Liver (tissue), 9 donors: ENCODE data around the gene TUBGCP2. TPM values are rescaled to one million over a fixed set of nuclear protein-coding genes. Genes with fewer than 3 reads are reported as not detected.

Experiments used
- DNase-seq: peaks from one replicate; pipeline ENCODE4 v3.0.0-alpha.2; 2017; ENCODE audit warnings: low spot score
- H3K27ac ChIP-seq, 2 donors: one replicate each; pipeline ENCODE4 v1.7.0; 2013; ENCODE audit warnings: inconsistent platforms in 2 of 2, low read length in 2 of 2, control low read depth in 1 of 2, low read depth in 1 of 2, mild to moderate bottlenecking in 1 of 2
- H3K27me3 ChIP-seq, 4 donors: one replicate each; pipeline versions ENCODE4 v1.6.1 to v1.7.0; 2013; ENCODE audit warnings: low read length in 3 of 4, inconsistent platforms in 1 of 4, mild to moderate bottlenecking in 1 of 4, moderate library complexity in 1 of 4; ENCODE audit not compliant: control insufficient read depth in 4 of 4, insufficient read depth in 4 of 4
- H3K36me3 ChIP-seq, 4 donors: one replicate each; pipeline versions ENCODE4 v1.6.1 to v1.7.0; 2013; ENCODE audit warnings: low read length in 3 of 4, mild to moderate bottlenecking in 3 of 4, low read depth in 1 of 4, moderate library complexity in 1 of 4; ENCODE audit not compliant: control insufficient read depth in 4 of 4, insufficient read depth in 3 of 4
- H3K4me1 ChIP-seq, 4 donors: one replicate each; pipeline versions ENCODE4 v1.6.1 to v1.7.0; 2013; ENCODE audit warnings: low read length in 3 of 4, mild to moderate bottlenecking in 3 of 4, moderate library complexity in 1 of 4; ENCODE audit not compliant: control insufficient read depth in 4 of 4, insufficient read depth in 4 of 4
- H3K4me3 ChIP-seq, 3 donors: one replicate each; pipeline versions ENCODE4 v1.6.1 to v1.7.0; 2013; ENCODE audit warnings: low read length in 3 of 3, control low read depth in 1 of 3, low read depth in 1 of 3, mild to moderate bottlenecking in 1 of 3
- H3K9ac ChIP-seq, 2 donors: one replicate each; pipeline ENCODE4 v1.7.0; 2013; ENCODE audit warnings: low read length in 2 of 2, mild to moderate bottlenecking in 2 of 2, moderate library complexity in 2 of 2, control low read depth in 1 of 2, low read depth in 1 of 2
- H3K9me3 ChIP-seq, 4 donors: one replicate each; pipeline versions ENCODE4 v1.6.1 to v1.7.0; 2013; ENCODE audit warnings: low read length in 3 of 4; ENCODE audit not compliant: control insufficient read depth in 4 of 4
- EGR1 ChIP-seq, 2 donors: IDR thresholded peaks; 2 replicates each; pipeline ENCODE4 v1.6.1; 2016 to 2018; ENCODE audit warnings: antibody characterized with exemption in 2 of 2, low read depth in 2 of 2
- FOXA2 ChIP-seq: IDR thresholded peaks from 2 replicates; pipeline ENCODE4 v1.6.1; 2016; ENCODE audit warnings: antibody characterized with exemption
- GABPA ChIP-seq, 2 donors: IDR thresholded peaks in 1 of 2; conservative IDR thresholded peaks in 1 of 2; 2 replicates each; pipeline ENCODE4 v1.6.1; 2016; ENCODE audit warnings: antibody characterized with exemption in 2 of 2, mild to moderate bottlenecking in 1 of 2, moderate library complexity in 1 of 2
- HNF4A ChIP-seq, 2 donors: conservative IDR thresholded peaks; 2 replicates each; pipeline ENCODE4 v1.6.1; 2016; ENCODE audit warnings: antibody characterized with exemption in 2 of 2, mild to moderate bottlenecking in 2 of 2
- HNF4G ChIP-seq: IDR thresholded peaks from 2 replicates; pipeline ENCODE4 v1.6.1; 2016; ENCODE audit warnings: antibody characterized with exemption
- NR2F2 ChIP-seq: IDR thresholded peaks from 2 replicates; pipeline ENCODE4 v1.6.1; 2016; ENCODE audit warnings: antibody characterized with exemption
- RAD21 ChIP-seq, 2 donors: IDR thresholded peaks; 2 replicates each; pipeline ENCODE4 v1.6.1; 2016; ENCODE audit warnings: antibody characterized with exemption in 2 of 2, mild to moderate bottlenecking in 2 of 2
- RXRA ChIP-seq, 2 donors: IDR thresholded peaks; 2 replicates each; pipeline ENCODE4 v1.6.1; 2017 to 2018; ENCODE audit warnings: antibody characterized with exemption in 2 of 2, mild to moderate bottlenecking in 1 of 2
- SP1 ChIP-seq: IDR thresholded peaks from 2 replicates; pipeline ENCODE4 v1.6.1; 2018; ENCODE audit warnings: antibody characterized with exemption, mild to moderate bottlenecking
- TAF1 ChIP-seq: conservative IDR thresholded peaks from 2 replicates; pipeline ENCODE4 v1.6.1; 2016; ENCODE audit warnings: antibody characterized with exemption, mild to moderate bottlenecking
- YY1 ChIP-seq: IDR thresholded peaks from 2 replicates; pipeline ENCODE4 v1.6.1; 2016; ENCODE audit warnings: antibody characterized with exemption, mild to moderate bottlenecking
- WGBS: extraction: QIAGEN DNeasy Blood & Tissue Kit; methylation state at CpG from one replicate; pipeline ENCODE4 v1.1.7; 2013; 5-methylcytosine and 5-hydroxymethylcytosine counted together
- polyA plus RNA-seq, 2 donors: library from polyadenylated mRNA; stranded (reverse) in 1 of 2; unstranded in 1 of 2; fragments of 200-250 nt in 1 of 2; fragments of >200 nt in 1 of 2; fragmentation: Nextera tagmentation in 1 of 2; extraction: Ambion mirVana in 1 of 2; gene quantifications; one replicate each; pipeline versions ENCODE4 v1.2.1 to v1.2.3, GENCODE V29; 2013 to 2015
- total RNA-seq, 2 donors: library from RNA; depleted of rRNA; stranded (reverse); fragments of >200 nt; gene quantifications; one replicate each; pipeline ENCODE4 v1.2.3, GENCODE V29; 2014
- TF ChIP-seq, protein P1 (sequence below): IDR thresholded peaks from 2 replicates; pipeline ENCODE4 v1.6.1; 2016; ENCODE audit warnings: antibody characterized with exemption
- TF ChIP-seq, protein P2 (sequence below): IDR thresholded peaks from 2 replicates; pipeline ENCODE4 v1.6.1; 2016; ENCODE audit warnings: antibody characterized with exemption, mild to moderate bottlenecking
- TF ChIP-seq, protein P3 (sequence below): fragments of 150-350 bp; IDR thresholded peaks from 2 replicates; pipeline ENCODE4 v1.5.1; 2017; ENCODE audit warnings: improper control_type of control experiment, low read depth, low read length; ENCODE audit not compliant: missing input control
- TF ChIP-seq, protein P4 (sequence below): IDR thresholded peaks from 2 replicates; pipeline ENCODE4 v1.6.1; 2016; ENCODE audit warnings: antibody characterized with exemption
- TF ChIP-seq, protein P5 (sequence below): IDR thresholded peaks from 2 replicates; pipeline ENCODE4 v1.6.1; 2016; ENCODE audit warnings: antibody characterized with exemption
- donor health status: healthy.
- donor health status: healthy.
- donor health status: healthy.
- donor health status: healthy.
- donor health status: healthy.

Gene TUBGCP2
- total and polyA plus RNA-seq, 4 donors = 18.8 to 32.4 (median 27.6) TPM

DNA sequence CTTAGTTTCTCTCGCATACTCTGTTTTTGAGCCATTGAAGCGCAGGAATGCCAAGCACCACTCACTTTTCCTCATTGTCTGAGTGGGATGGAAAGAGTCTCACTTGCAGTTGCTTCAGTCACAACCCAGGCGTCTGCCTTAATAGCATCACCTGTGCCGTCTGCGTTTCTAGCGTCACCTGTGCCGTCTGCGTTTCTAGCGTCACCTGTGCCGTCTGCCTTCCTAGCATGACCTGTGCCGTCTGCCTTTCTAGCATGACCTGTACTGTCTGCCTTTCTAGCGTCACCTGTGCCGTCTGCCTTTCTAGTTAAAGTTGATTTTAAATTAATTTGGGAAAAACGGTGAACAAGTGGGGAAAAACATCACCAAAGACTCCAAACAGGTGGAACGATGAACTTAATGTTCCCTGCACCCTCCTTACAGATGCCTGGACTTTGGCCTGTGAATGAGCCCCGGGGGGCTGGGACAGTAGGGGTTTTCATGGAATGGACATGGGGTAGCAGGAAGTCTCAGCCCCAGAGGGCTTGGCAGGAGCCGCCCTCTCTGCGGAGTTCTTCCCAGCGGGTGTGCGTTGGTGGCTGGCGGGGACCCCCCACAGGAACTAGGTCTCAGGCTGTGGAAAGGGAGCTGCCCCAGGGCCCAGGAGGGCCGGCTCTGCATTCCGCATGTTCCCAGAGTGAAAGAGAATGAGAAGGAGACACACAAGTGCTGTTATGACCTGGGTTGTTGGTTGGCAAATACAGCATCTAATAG lies 3.5 kb upstream of the TUBGCP2 start:
- peaks cover 2 to 27% (median 21%) of the 10 kb centered on the region in 4 donors for H3K4me1 ChIP-seq
- no peak for DNase-seq
- WGBS = 96% methylated on average over 23 of the region's 23 CpGs

DNA sequence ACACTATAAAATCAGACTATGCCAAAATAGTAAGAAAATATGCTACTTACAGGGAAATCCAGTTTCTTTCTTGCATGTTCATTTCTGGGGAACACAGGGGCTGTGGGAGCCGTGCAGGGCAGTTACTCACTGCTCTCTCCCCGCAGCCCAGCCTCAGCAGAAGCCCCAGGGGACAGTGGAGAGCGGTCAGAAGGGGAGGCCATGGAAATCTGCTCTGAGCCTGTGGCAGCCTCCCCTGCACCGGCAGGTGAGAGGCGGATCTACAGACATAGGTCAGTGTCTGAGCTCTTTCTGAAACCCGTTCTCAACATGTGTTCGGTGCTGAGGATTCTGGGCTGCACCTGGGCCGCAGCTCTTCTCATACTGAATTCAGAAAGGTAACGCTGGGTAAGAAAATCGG lies 2.9 kb upstream of the TUBGCP2 start:
- Histone ChIP-seq H3K4me1 (peaks cover 2 to 32% (median 27%) of the 10 kb centered on the region in 4 donors), H3K9me3 (no peaks in the 10 kb centered on the region), H3K36me3 (peaks cover 0 to 21% (median 10%) of the 10 kb centered on the region in 4 donors), H3K27me3 (no peaks in the 10 kb centered on the region), H3K27ac (no peak overlapping the region), H3K9ac (no peak overlapping the region), H3K4me3 (no peak overlapping the region)
- no peak for DNase-seq
- WGBS = 95% methylated on average over 10 of the region's 10 CpGs
- TF ChIP-seq TAF1 = no peak
- TF ChIP-seq HNF4A (conservative IDR thresholded peaks at IDR 0.05) = no peak
- TF ChIP-seq YY1 = no peak
- no peak for TF ChIP-seq SP1
- TF ChIP-seq GABPA (IDR thresholded peaks at IDR 0.05 in 1 of 2, conservative IDR thresholded peaks at IDR 0.05 in 1 of 2) = no peak
- TF ChIP-seq, protein P1, sequence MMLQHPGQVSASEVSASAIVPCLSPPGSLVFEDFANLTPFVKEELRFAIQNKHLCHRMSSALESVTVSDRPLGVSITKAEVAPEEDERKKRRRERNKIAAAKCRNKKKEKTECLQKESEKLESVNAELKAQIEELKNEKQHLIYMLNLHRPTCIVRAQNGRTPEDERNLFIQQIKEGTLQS = no peak
- TF ChIP-seq HNF4G = no peak
- no peak for TF ChIP-seq FOXA2
- no peak for TF ChIP-seq NR2F2
- no peak for TF ChIP-seq RXRA (IDR thresholded peaks at IDR 0.05)
- TF ChIP-seq, protein P2, sequence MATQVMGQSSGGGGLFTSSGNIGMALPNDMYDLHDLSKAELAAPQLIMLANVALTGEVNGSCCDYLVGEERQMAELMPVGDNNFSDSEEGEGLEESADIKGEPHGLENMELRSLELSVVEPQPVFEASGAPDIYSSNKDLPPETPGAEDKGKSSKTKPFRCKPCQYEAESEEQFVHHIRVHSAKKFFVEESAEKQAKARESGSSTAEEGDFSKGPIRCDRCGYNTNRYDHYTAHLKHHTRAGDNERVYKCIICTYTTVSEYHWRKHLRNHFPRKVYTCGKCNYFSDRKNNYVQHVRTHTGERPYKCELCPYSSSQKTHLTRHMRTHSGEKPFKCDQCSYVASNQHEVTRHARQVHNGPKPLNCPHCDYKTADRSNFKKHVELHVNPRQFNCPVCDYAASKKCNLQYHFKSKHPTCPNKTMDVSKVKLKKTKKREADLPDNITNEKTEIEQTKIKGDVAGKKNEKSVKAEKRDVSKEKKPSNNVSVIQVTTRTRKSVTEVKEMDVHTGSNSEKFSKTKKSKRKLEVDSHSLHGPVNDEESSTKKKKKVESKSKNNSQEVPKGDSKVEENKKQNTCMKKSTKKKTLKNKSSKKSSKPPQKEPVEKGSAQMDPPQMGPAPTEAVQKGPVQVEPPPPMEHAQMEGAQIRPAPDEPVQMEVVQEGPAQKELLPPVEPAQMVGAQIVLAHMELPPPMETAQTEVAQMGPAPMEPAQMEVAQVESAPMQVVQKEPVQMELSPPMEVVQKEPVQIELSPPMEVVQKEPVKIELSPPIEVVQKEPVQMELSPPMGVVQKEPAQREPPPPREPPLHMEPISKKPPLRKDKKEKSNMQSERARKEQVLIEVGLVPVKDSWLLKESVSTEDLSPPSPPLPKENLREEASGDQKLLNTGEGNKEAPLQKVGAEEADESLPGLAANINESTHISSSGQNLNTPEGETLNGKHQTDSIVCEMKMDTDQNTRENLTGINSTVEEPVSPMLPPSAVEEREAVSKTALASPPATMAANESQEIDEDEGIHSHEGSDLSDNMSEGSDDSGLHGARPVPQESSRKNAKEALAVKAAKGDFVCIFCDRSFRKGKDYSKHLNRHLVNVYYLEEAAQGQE = no peak
- TF ChIP-seq, protein P3, sequence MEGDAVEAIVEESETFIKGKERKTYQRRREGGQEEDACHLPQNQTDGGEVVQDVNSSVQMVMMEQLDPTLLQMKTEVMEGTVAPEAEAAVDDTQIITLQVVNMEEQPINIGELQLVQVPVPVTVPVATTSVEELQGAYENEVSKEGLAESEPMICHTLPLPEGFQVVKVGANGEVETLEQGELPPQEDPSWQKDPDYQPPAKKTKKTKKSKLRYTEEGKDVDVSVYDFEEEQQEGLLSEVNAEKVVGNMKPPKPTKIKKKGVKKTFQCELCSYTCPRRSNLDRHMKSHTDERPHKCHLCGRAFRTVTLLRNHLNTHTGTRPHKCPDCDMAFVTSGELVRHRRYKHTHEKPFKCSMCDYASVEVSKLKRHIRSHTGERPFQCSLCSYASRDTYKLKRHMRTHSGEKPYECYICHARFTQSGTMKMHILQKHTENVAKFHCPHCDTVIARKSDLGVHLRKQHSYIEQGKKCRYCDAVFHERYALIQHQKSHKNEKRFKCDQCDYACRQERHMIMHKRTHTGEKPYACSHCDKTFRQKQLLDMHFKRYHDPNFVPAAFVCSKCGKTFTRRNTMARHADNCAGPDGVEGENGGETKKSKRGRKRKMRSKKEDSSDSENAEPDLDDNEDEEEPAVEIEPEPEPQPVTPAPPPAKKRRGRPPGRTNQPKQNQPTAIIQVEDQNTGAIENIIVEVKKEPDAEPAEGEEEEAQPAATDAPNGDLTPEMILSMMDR = no peak
- no peak for TF ChIP-seq EGR1 (IDR thresholded peaks at IDR 0.05; ENCODE audit: low read depth in 2 of 2)
- TF ChIP-seq RAD21 (IDR thresholded peaks at IDR 0.05) = no peak

More for the DNA sequence above, 3.5 kb upstream of the TUBGCP2 start:
- Histone ChIP-seq H3K9ac (no peak overlapping the region), H3K27me3 (no peaks in the 10 kb centered on the region), H3K4me3 (no peak overlapping the region), H3K36me3 (peaks cover 0 to 21% (median 10%) of the 10 kb centered on the region in 4 donors), H3K9me3 (no peaks in the 10 kb centered on the region), H3K27ac (no peak overlapping the region)
- TF ChIP-seq, protein P4, sequence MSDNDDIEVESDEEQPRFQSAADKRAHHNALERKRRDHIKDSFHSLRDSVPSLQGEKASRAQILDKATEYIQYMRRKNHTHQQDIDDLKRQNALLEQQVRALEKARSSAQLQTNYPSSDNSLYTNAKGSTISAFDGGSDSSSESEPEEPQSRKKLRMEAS = no peak
- TF ChIP-seq NR2F2 (no peak), YY1 (no peak), EGR1 (IDR thresholded peaks at IDR 0.05; ENCODE audit: low read depth in 2 of 2) (no peak), RXRA (IDR thresholded peaks at IDR 0.05) (no peak), SP1 (no peak), HNF4A (conservative IDR thresholded peaks at IDR 0.05) (no peak)
- TF ChIP-seq, protein P5, sequence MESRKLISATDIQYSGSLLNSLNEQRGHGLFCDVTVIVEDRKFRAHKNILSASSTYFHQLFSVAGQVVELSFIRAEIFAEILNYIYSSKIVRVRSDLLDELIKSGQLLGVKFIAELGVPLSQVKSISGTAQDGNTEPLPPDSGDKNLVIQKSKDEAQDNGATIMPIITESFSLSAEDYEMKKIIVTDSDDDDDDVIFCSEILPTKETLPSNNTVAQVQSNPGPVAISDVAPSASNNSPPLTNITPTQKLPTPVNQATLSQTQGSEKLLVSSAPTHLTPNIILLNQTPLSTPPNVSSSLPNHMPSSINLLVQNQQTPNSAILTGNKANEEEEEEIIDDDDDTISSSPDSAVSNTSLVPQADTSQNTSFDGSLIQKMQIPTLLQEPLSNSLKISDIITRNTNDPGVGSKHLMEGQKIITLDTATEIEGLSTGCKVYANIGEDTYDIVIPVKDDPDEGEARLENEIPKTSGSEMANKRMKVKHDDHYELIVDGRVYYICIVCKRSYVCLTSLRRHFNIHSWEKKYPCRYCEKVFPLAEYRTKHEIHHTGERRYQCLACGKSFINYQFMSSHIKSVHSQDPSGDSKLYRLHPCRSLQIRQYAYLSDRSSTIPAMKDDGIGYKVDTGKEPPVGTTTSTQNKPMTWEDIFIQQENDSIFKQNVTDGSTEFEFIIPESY = no peak
- TF ChIP-seq, protein P3 = no peak
